B cell (primary cell): Measurements from ENCODE around the gene WTAP. TPM values are rescaled to one million over a fixed set of nuclear protein-coding genes. Genes with fewer than 3 reads are reported as not detected.

Experiments
- ATAC-seq: fragments of 200-7000 bp; cut with Tn5 transposase; one replicate; pipeline ENCODE4 v1.10.0; 2021; ENCODE audit warnings: low read depth, mild to moderate bottlenecking, moderate number of reproducible peaks, moderate library complexity
- CTCF ChIA-PET: fragments of 350-600 bp; sonication (Branson Sonifier 250); formaldehyde crosslinking; loops from one replicate; lab custom pipeline; 2021; ENCODE audit warnings: antibody characterized with exemption, inconsistent platforms; lab: Charles Lee
- POLR2A ChIA-PET: fragments of 350-600 bp; sonication (Branson Sonifier 250); formaldehyde crosslinking; loops from one replicate; lab custom pipeline; 2021; ENCODE audit warnings: antibody characterized with exemption; lab: Charles Lee
- DNase-seq: peaks from one replicate; pipeline ENCODE4 v3.0.0; 2013
- H2AFZ ChIP-seq: 2 replicates; pipeline ENCODE4 v1.6.1; 2012; ENCODE audit warnings: mild to moderate bottlenecking, low read depth, low read length; ENCODE audit not compliant: insufficient read depth, poor library complexity, severe bottlenecking
- H3K27ac ChIP-seq, 2 donors: 1 replicate in 1 of 2; 2 replicates in 1 of 2; pipeline ENCODE4 v1.5.1; 2012 to 2013; ENCODE audit warnings: low read length in 2 of 2, mild to moderate bottlenecking in 2 of 2, moderate library complexity in 1 of 2
- H3K27me3 ChIP-seq, 4 experiments: fragments of 200-600 bp in 1 of 4; sonication (generic) in 1 of 4; replicated peaks in 1 of 4; 1 replicate in 2 of 4; 2 replicates in 2 of 4; pipeline versions ENCODE4 v1.6.1 to v1.7.0; 2013 to 2016; ENCODE audit warnings: low read length in 3 of 4, mild to moderate bottlenecking in 2 of 4, mixed read lengths in 1 of 4, moderate library complexity in 1 of 4; ENCODE audit not compliant: insufficient read depth in 4 of 4, control insufficient read depth in 3 of 4; ENCODE audit errors: control extremely low read depth in 1 of 4
- H3K36me3 ChIP-seq, 2 experiments: replicated peaks in 1 of 2; 1 replicate in 1 of 2; 2 replicates in 1 of 2; pipeline versions ENCODE4 v1.6.1 to v1.7.1; 2013; ENCODE audit warnings: low read length in 1 of 2; ENCODE audit not compliant: insufficient read depth in 2 of 2, control insufficient read depth in 1 of 2; ENCODE audit errors: control extremely low read depth in 1 of 2, extremely low read depth in 1 of 2
- H3K4me1 ChIP-seq, 2 donors: fragments of 200-600 bp in 1 of 2; sonication (generic) in 1 of 2; 1 replicate in 1 of 2; 2 replicates in 1 of 2; pipeline versions ENCODE4 v1.5.1 to v1.6.1; 2013 to 2017; ENCODE audit warnings: low read length in 2 of 2; ENCODE audit not compliant: control insufficient read depth in 2 of 2, insufficient read depth in 2 of 2
- H3K4me2 ChIP-seq: replicated peaks from 2 replicates; pipeline ENCODE3; 2012; ENCODE audit warnings: mild to moderate bottlenecking, low read depth, low read length; ENCODE audit not compliant: poor library complexity, severe bottlenecking
- H3K4me3 ChIP-seq, 5 experiments: fragments of 200-600 bp in 1 of 5; sonication (generic) in 1 of 5; 1 replicate in 3 of 5; 2 replicates in 2 of 5; pipeline versions ENCODE4 v1.5.1 to v1.7.0; 2011 to 2016; ENCODE audit warnings: low read length in 4 of 5, mild to moderate bottlenecking in 4 of 5, low read depth in 2 of 5, control low read depth in 1 of 5, moderate library complexity in 1 of 5; ENCODE audit not compliant: insufficient read depth in 1 of 5; ENCODE audit errors: control extremely low read depth in 1 of 5, extremely low read depth in 1 of 5
- H3K79me2 ChIP-seq: fragments of 200-600 bp; sonication (generic); one replicate; pipeline ENCODE4 v1.6.0; 2016; ENCODE audit warnings: low read length; ENCODE audit not compliant: control insufficient read depth, insufficient read depth
- H3K9ac ChIP-seq: fragments of 200-600 bp; sonication (generic); 2 replicates; pipeline ENCODE4 v1.6.1; 2017; ENCODE audit warnings: mild to moderate bottlenecking, low read length, moderate library complexity
- H3K9me3 ChIP-seq, 3 donors: one replicate each; pipeline versions ENCODE4 v1.6.1 to v1.7.1; 2013; ENCODE audit warnings: low read length in 2 of 3; ENCODE audit not compliant: control insufficient read depth in 2 of 3, insufficient read depth in 1 of 3; ENCODE audit errors: control extremely low read depth in 1 of 3
- H4K20me1 ChIP-seq: 2 replicates; pipeline ENCODE4 v1.6.0; 2012; ENCODE audit warnings: mild to moderate bottlenecking, low read length; ENCODE audit not compliant: insufficient read depth, control insufficient read depth, poor library complexity, severe bottlenecking
- H3K27ac Mint-ChIP-seq: one replicate; pipeline ENCODE4 v1.8.0; 2021; ENCODE audit warnings: mixed read lengths
- H3K27me3 Mint-ChIP-seq: one replicate; pipeline ENCODE4 v1.8.0; 2021; ENCODE audit warnings: mixed read lengths
- H3K4me1 Mint-ChIP-seq: one replicate; pipeline ENCODE4 v1.8.0; 2021; ENCODE audit warnings: mixed read lengths
- H3K4me3 Mint-ChIP-seq: one replicate; pipeline ENCODE4 v1.8.0; 2021; ENCODE audit warnings: mixed read lengths
- H3K9me3 Mint-ChIP-seq: one replicate; pipeline ENCODE4 v1.8.0; 2022; ENCODE audit warnings: mixed read lengths; ENCODE audit not compliant: insufficient read depth
- CTCF ChIP-seq: fragments of 200-600 bp; IDR thresholded peaks from one replicate; pipeline ENCODE4 v1.8.0; 2022; ENCODE audit warnings: antibody characterized with exemption, mild to moderate bottlenecking
- EZH2 ChIP-seq: IDR thresholded peaks from 2 replicates; pipeline ENCODE4 v1.6.1; 2012; ENCODE audit warnings: borderline replicate concordance, low read depth, mild to moderate bottlenecking, moderate library complexity, low read length; ENCODE audit not compliant: insufficient read depth, poor library complexity, severe bottlenecking
- WGBS: methylation state at CpG from one replicate; pipeline ENCODE4 v1.1.5; 2013; ENCODE audit warnings: missing lambda C conversion rate; ENCODE audit not compliant: insufficient coverage; 5-methylcytosine and 5-hydroxymethylcytosine counted together
- intact Hi-C: fragments of 100-400 bp; cut with micrococcal nuclease; formaldehyde crosslinking; loops from one replicate; pipeline ENCODE4 v1.10.0; 2022
- polyA plus RNA-seq: library from polyadenylated mRNA; depleted of rRNA; stranded (reverse); fragments of >200 nt; gene quantifications from 2 replicates; pipeline ENCODE4 v1.2.3, GENCODE V29; 2012
- total RNA-seq, 2 donors: library from RNA; stranded (reverse); fragments of 120-200 nt in 1 of 2; gene quantifications; 1 replicate in 1 of 2; 2 replicates in 1 of 2; pipeline versions ENCODE4 v1.2.3 to v1.2.4, GENCODE V29; 2013 to 2022

WTAP gene
- total and polyA plus RNA-seq, 2 donors (not counting 1 experiment from before 2014, with no cell fraction given), result 34.2 to 165 TPM

- peaks cover 3% of the 10 kb centered on the region for H3K4me1 Mint-ChIP-seq
Measured at GRCh38 chr6:159682810-159683209, 44.5 kb upstream of the WTAP start.

DNA sequence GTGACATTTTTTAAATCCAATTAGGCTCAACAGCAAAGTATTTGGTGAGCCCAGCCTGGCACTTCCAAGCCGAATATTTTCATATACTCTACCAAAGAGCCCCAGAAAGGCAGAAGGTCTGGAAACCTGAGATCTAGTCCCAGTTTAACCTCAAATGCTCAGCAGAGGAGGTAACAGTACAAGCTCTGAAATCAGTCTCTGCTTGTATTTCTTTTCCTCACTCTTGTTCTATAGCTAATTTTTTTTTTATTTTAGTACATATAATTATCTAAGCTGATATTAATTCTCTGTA, 43.3 kb upstream of the WTAP start:
- 100% methylated on average over 1 of the region's 1 CpG for WGBS
- no peak for DNase-seq
- peaks cover 23 to 56% of the 10 kb centered on the region in 2 experiments for H3K36me3 ChIP-seq
- H3K4me1 ChIP-seq, result no peaks in the 10 kb centered on the region
- Mint-ChIP-seq H3K9me3 (no peaks in the 10 kb centered on the region), H3K4me3 (no peak overlapping the region), H3K27ac (no peak overlapping the region), H3K27me3 (no peaks in the 10 kb centered on the region), H3K4me1 (peaks cover 5% of the 10 kb centered on the region)
- intact Hi-C loops, result no loop called here
- ATAC-seq, result no peak
- H2AFZ ChIP-seq, result no peak overlapping the region
- H3K79me2 ChIP-seq, result peaks cover 27% of the 10 kb centered on the region
- no peak overlapping the region for H3K9ac ChIP-seq
- TF ChIP-seq EZH2 (no peak), CTCF (no peak)
- no peak overlapping the region for H3K4me3 ChIP-seq
- H3K9me3 ChIP-seq, result no peaks in the 10 kb centered on the region
- ChIA-PET CTCF (no interaction called here), POLR2A (interaction anchor here (2.2 kb wide), 1 partner anchor 9 kb away, joined by 6 read pairs; the partner anchor contains the start of gene SOD2)
- H4K20me1 ChIP-seq, result peaks cover 6% of the 10 kb centered on the region
- H3K27me3 ChIP-seq, result no peaks in the 10 kb centered on the region
- no peak overlapping the region for H3K27ac ChIP-seq
- H3K4me2 ChIP-seq, result no peak overlapping the region

More at GRCh38 chr6:159682810-159683209, 44.5 kb upstream of the WTAP start:
- H3K4me1 ChIP-seq, result no peaks in the 10 kb centered on the region
- intact Hi-C loops, result no loop called here
- H3K9me3 ChIP-seq, result no peaks in the 10 kb centered on the region
- Mint-ChIP-seq H3K4me3 (no peak overlapping the region), H3K27me3 (no peaks in the 10 kb centered on the region), H3K27ac (no peak overlapping the region), H3K9me3 (no peaks in the 10 kb centered on the region)
- ATAC-seq (no peak), DNase-seq (no peak)
- peaks cover 16% of the 10 kb centered on the region for H3K79me2 ChIP-seq
- no peak overlapping the region for H3K27ac ChIP-seq
- WGBS, result no CpG with 5 or more reads among the region's 1 CpG
- POLR2A ChIA-PET, result interaction anchor here (2.2 kb wide), 1 partner anchor 10 kb away, joined by 6 read pairs; the partner anchor contains the start of gene SOD2
- no peak for TF ChIP-seq EZH2
- no peak for TF ChIP-seq CTCF
- H3K4me3 ChIP-seq, result no peak overlapping the region
- H3K27me3 ChIP-seq, result no peaks in the 10 kb centered on the region
- peaks cover 25 to 52% of the 10 kb centered on the region in 2 experiments for H3K36me3 ChIP-seq
- no peak overlapping the region for H2AFZ ChIP-seq
- H3K4me2 ChIP-seq, result no peak overlapping the region
- H3K9ac ChIP-seq, result no peak overlapping the region
- CTCF ChIA-PET, result interaction anchor here (0.7 kb wide), 1 partner anchor 28 kb away, joined by 3 read pairs; no protein-coding TSS in a partner anchor
- peaks cover 6% of the 10 kb centered on the region for H4K20me1 ChIP-seq
